Hepatocyte (in vitro differentiated cells): ENCODE results near the gene CUBN. TPM values are rescaled to one million over a fixed set of nuclear protein-coding genes. Genes with fewer than 3 reads are reported as not detected.
A peak's percentile ranks its signal among the peaks of the same experiment; 100 is the strongest.

ENCODE experiments used
- DNase-seq: peaks from one replicate; pipeline ENCODE4 v3.0.0-alpha.2; 2016; ENCODE audit warnings: low spot score
- H2AFZ ChIP-seq: fragments of 200-600 bp; sonication (generic); 2 replicates; pipeline ENCODE4 v1.6.0; 2016; ENCODE audit warnings: antibody characterized with exemption, mild to moderate bottlenecking
- H3K27ac ChIP-seq: fragments of 200-600 bp; sonication (generic); 2 replicates; pipeline ENCODE4 v1.5.1; 2016; ENCODE audit warnings: mild to moderate bottlenecking
- H3K27me3 ChIP-seq: fragments of 200-600 bp; sonication (generic); 2 replicates; pipeline ENCODE4 v1.6.1; 2016
- H3K36me3 ChIP-seq: fragments of 200-600 bp; sonication (generic); replicated peaks from 2 replicates; pipeline ENCODE4 v1.5.1; 2016; ENCODE audit warnings: low read depth; ENCODE audit not compliant: insufficient read depth
- H3K4me1 ChIP-seq: fragments of 200-600 bp; sonication (generic); 2 replicates; pipeline ENCODE4 v1.5.1; 2016; ENCODE audit warnings: mild to moderate bottlenecking, moderate library complexity; ENCODE audit not compliant: insufficient read depth
- H3K4me2 ChIP-seq: fragments of 200-600 bp; sonication (generic); 2 replicates; pipeline ENCODE4 v1.6.0; 2016
- H3K4me3 ChIP-seq: fragments of 200-600 bp; sonication (generic); 2 replicates; pipeline ENCODE4 v1.5.1; 2016; ENCODE audit warnings: mild to moderate bottlenecking
- H3K79me2 ChIP-seq: fragments of 200-600 bp; sonication (generic); 2 replicates; pipeline ENCODE4 v1.6.0; 2017; ENCODE audit warnings: mild to moderate bottlenecking
- H3K9me2 ChIP-seq: fragments of 200-600 bp; sonication (generic); replicated peaks from 2 replicates; pipeline ENCODE4 v1.6.0; 2017; ENCODE audit warnings: mild to moderate bottlenecking; ENCODE audit not compliant: insufficient read depth
- H3K9me3 ChIP-seq: fragments of 200-600 bp; sonication (generic); 2 replicates; pipeline ENCODE4 v1.5.1; 2016; ENCODE audit warnings: low read depth, mild to moderate bottlenecking
- H4K20me1 ChIP-seq: fragments of 200-600 bp; sonication (generic); 2 replicates; pipeline ENCODE4 v1.6.0; 2016; ENCODE audit warnings: mild to moderate bottlenecking; ENCODE audit not compliant: insufficient read depth, poor library complexity, severe bottlenecking
- CTCF ChIP-seq: fragments of 200-600 bp; sonication (generic); IDR thresholded peaks from 2 replicates; pipeline ENCODE4 v1.5.1; 2016; ENCODE audit warnings: antibody characterized with exemption, mild to moderate bottlenecking; ENCODE audit not compliant: poor library complexity
- EZH2 ChIP-seq: fragments of 200-600 bp; sonication (generic); IDR thresholded peaks from 2 replicates; pipeline ENCODE4 v1.6.1; 2016; ENCODE audit warnings: antibody characterized with exemption, mild to moderate bottlenecking, borderline replicate concordance
- EZH2phosphoT487 ChIP-seq: fragments of 200-600 bp; sonication (generic); IDR thresholded peaks from one replicate; pipeline ENCODE4 v1.6.1; 2018; ENCODE audit warnings: antibody characterized with exemption, mild to moderate bottlenecking, low read depth, moderate library complexity; ENCODE audit not compliant: unreplicated experiment, severe bottlenecking
- WGBS: methylation state at CpG from one replicate; pipeline ENCODE4 v1.1.6; 2016; ENCODE audit warnings: low lambda C conversion rate; ENCODE audit errors: missing lambda C conversion rate; 5-methylcytosine and 5-hydroxymethylcytosine counted together
- polyA plus RNA-seq: library from polyadenylated mRNA; unstranded; fragments of >200 nt; fragmentation: Nextera tagmentation; extraction: Ambion mirVana; gene quantifications from 2 replicates; pipeline ENCODE4 v1.2.1, GENCODE V29; 2016
- total RNA-seq: library from RNA; depleted of rRNA; stranded (reverse); fragments of >200 nt; gene quantifications from 2 replicates; pipeline ENCODE4 v1.2.3, GENCODE V29; 2014

Gene CUBN
- total and polyA plus RNA-seq, 2 experiments from 2014 or later, result 2.0 to 10.6 TPM

GRCh38 chr10:16853809-16854208 lies 275.8 kb downstream of the CUBN start:
- no peak for TF ChIP-seq EZH2
- no peak for TF ChIP-seq EZH2phosphoT487
- TF ChIP-seq CTCF, result no peak
- Histone ChIP-seq H4K20me1 (no peaks in the 10 kb centered on the region), H3K9me3 (no peaks in the 10 kb centered on the region), H3K79me2 (no peaks in the 10 kb centered on the region), H3K4me3 (no peak overlapping the region), H3K9me2 (no peaks in the 10 kb centered on the region), H3K27ac (no peak overlapping the region), H3K36me3 (no peaks in the 10 kb centered on the region), H3K4me2 (no peak overlapping the region), H2AFZ (no peak overlapping the region), H3K4me1 (no peaks in the 10 kb centered on the region), H3K27me3 (no peaks in the 10 kb centered on the region)
- DNase-seq, result no peak
- 92% methylated on average over 4 of the region's 4 CpGs for WGBS

GRCh38 chr10:16853201-16853600 lies 276.4 kb downstream of the CUBN start:
- no peaks in the 10 kb centered on the region for H3K9me2 ChIP-seq
- H4K20me1 ChIP-seq, result no peaks in the 10 kb centered on the region
- H3K79me2 ChIP-seq, result no peaks in the 10 kb centered on the region
- DNase-seq, result peak; percentile 21
- no peaks in the 10 kb centered on the region for H3K36me3 ChIP-seq
- WGBS, result 51% methylated on average over 4 of the region's 4 CpGs
- H3K27ac ChIP-seq, result no peak overlapping the region
- H3K4me3 ChIP-seq, result no peak overlapping the region
- H3K9me3 ChIP-seq, result no peaks in the 10 kb centered on the region
- H2AFZ ChIP-seq, result no peak overlapping the region
- H3K4me1 ChIP-seq, result no peaks in the 10 kb centered on the region
- no peaks in the 10 kb centered on the region for H3K27me3 ChIP-seq
- H3K4me2 ChIP-seq, result no peak overlapping the region
- TF ChIP-seq EZH2phosphoT487, result no peak
- no peak for TF ChIP-seq EZH2
- TF ChIP-seq CTCF, result peak; percentile 55

- Histone ChIP-seq H3K27ac (peak overlapping the region; percentile 36), H3K4me1 (no peaks in the 10 kb centered on the region), H3K79me2 (no peaks in the 10 kb centered on the region), H3K27me3 (no peaks in the 10 kb centered on the region), H3K4me3 (no peak overlapping the region), H3K4me2 (no peak overlapping the region), H4K20me1 (no peaks in the 10 kb centered on the region), H2AFZ (no peak overlapping the region), H3K9me2 (no peaks in the 10 kb centered on the region), H3K9me3 (no peaks in the 10 kb centered on the region), H3K36me3 (no peaks in the 10 kb centered on the region)
- 53% methylated on average over 2 of the region's 2 CpGs for WGBS
- TF ChIP-seq CTCF (no peak), EZH2phosphoT487 (no peak), EZH2 (no peak)
- no peak for DNase-seq
Measured at GRCh38 chr10:16852624-16853023, 277.0 kb downstream of the CUBN start.

- 73% methylated on average over 10 of the region's 10 CpGs for WGBS
- Histone ChIP-seq H3K9me3 (no peaks in the 10 kb centered on the region), H4K20me1 (no peaks in the 10 kb centered on the region), H3K36me3 (no peaks in the 10 kb centered on the region), H3K4me2 (no peak overlapping the region), H3K27ac (no peak overlapping the region), H3K4me1 (no peaks in the 10 kb centered on the region), H3K27me3 (no peaks in the 10 kb centered on the region), H3K9me2 (no peaks in the 10 kb centered on the region), H3K79me2 (no peaks in the 10 kb centered on the region), H2AFZ (no peak overlapping the region), H3K4me3 (no peak overlapping the region)
- no peak for TF ChIP-seq EZH2
- TF ChIP-seq CTCF, result no peak
- TF ChIP-seq EZH2phosphoT487, result no peak
- no peak for DNase-seq
Measured at GRCh38 chr10:16848562-16849154, 281.0 kb downstream of the CUBN start.
